ENCODE data around the gene MRTFB. TPM values are rescaled to one million over a fixed set of nuclear protein-coding genes. Genes with fewer than 3 reads are reported as not detected.

Gene MRTFB
- total and polyA plus RNA-seq, 11 donors, result 8.0 to 38.3 (median 25.3) TPM

DNA sequence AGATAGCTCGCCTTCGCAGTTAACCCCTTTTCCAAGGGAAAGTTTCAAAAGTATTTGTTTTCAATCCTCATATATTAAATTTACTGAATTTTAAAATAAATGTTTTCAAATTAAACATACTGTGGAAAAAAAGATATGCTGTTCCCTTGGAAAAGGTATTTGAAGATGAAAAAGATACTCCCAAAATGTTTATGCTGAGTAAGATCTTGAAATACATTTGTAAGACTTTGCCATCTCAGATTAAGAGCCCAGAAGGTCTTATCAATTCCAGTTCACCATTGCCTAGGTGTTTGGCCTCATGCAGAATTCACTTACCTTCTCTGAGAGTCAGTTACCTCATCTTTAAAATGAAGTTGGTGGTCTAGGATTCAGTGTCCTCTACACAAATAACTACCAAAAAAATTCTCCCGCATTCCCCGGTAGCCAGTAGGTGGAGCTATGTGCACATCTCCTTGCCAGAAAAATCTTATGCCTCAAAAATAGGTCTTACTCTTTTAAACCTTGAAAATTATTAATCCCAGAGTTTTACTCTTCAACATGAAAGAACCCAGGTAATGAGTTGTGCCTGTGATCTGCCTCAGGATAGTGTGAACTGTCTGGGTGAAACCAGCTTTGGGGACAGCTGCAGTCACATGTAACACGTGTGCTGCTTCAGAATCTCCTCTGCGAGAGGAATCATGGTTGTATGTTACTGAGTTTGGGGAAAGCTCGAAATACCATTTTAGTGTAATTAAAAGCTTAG lies 178.3 kb downstream of the MRTFB start:
- 63 to 71% (median 65%) methylated on average over 7 of the region's 7 CpGs for WGBS, 4 donors
- H3K27me3 ChIP-seq, result no peaks in the 10 kb centered on the region
- ATAC-seq, result peak in 1 of 4 donors; percentile 12
- no peak for TF ChIP-seq POLR2A (IDR thresholded peaks at IDR 0.05)
- TF ChIP-seq, protein P1, sequence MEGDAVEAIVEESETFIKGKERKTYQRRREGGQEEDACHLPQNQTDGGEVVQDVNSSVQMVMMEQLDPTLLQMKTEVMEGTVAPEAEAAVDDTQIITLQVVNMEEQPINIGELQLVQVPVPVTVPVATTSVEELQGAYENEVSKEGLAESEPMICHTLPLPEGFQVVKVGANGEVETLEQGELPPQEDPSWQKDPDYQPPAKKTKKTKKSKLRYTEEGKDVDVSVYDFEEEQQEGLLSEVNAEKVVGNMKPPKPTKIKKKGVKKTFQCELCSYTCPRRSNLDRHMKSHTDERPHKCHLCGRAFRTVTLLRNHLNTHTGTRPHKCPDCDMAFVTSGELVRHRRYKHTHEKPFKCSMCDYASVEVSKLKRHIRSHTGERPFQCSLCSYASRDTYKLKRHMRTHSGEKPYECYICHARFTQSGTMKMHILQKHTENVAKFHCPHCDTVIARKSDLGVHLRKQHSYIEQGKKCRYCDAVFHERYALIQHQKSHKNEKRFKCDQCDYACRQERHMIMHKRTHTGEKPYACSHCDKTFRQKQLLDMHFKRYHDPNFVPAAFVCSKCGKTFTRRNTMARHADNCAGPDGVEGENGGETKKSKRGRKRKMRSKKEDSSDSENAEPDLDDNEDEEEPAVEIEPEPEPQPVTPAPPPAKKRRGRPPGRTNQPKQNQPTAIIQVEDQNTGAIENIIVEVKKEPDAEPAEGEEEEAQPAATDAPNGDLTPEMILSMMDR (IDR thresholded peaks at IDR 0.05), result peak; percentile 66 to 90 (median 78)
- peaks cover 0 to 3% (median 0%) of the 10 kb centered on the region in 12 donors for H3K4me1 ChIP-seq
- H3K27ac ChIP-seq, result no peak overlapping the region
- peak in 1 of 5 donors; percentile 23 for DNase-seq
- H3K9me3 ChIP-seq, result no peaks in the 10 kb centered on the region
- intact Hi-C loops (cut with DNase I), result loop anchor here in 9 of 10 donors (2.0 to 10.0 kb wide), 7 partner anchors 275 to 355 kb away; partner anchors contain the start of gene ERCC4 (in 5 of the 9)
- H3K4me3 ChIP-seq, result no peak overlapping the region
- H3K36me3 ChIP-seq, result peaks cover 0 to 100% (median 89%) of the 10 kb centered on the region in 9 donors

DNA sequence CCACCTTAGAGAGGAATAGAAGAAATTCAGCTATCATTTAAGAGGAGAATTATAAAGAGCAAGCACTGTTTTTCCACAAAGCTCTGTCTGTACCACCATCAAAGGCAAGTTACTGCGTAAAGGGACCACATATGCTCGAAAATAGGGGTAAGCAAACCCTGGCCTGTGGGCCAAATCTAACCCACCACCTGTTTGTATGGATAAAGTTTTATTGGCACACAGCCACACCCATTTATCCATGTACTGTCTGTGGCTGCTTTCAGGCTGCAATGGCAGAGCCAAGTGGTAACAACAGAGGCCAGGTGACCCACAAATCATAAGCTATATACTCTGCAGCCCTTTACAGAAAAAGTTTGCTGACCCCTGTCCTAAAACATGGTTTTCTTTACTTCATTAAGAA lies 180.3 kb downstream of the MRTFB start:
- intact Hi-C loops (cut with DNase I), result loop anchor here in 6 of 10 donors (2.0 to 10.0 kb wide), 4 partner anchors 273 to 353 kb away; no protein-coding TSS in a partner anchor
- Histone ChIP-seq H3K4me3 (no peak overlapping the region), H3K9me3 (no peaks in the 10 kb centered on the region), H3K27ac (no peak overlapping the region), H3K36me3 (peaks cover 0 to 100% (median 90%) of the 10 kb centered on the region in 9 donors), H3K4me1 (peaks cover 0 to 3% (median 0%) of the 10 kb centered on the region in 12 donors), H3K27me3 (no peaks in the 10 kb centered on the region)
- DNase-seq, result no peak
- TF ChIP-seq POLR2A (IDR thresholded peaks at IDR 0.05), result no peak
- TF ChIP-seq, protein P1 (IDR thresholded peaks at IDR 0.05), result no peak
- 88 to 99% (median 97%) methylated on average over 2 of the region's 2 CpGs for WGBS, 4 donors
- no peak for ATAC-seq

DNA sequence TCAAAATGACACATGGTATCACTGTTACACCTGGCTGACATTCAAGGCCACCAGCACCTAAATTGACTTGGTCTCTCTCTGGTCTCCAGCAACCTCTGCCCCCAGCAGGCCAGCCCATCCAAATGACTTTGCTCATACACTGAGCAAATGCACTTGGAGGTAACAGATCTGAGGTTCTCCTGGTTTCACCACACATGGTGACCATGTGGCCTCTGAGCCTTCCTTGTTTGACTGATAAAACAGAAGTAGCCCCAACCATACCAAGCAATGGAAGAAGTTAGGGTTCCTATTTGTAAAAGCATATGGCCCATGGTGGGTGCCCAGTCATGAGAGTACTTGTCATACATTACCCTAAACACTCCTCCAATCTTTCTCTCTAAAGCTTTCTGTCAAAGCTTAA lies 181.7 kb downstream of the MRTFB start:
- DNase-seq (no peak), ATAC-seq (no peak)
- H3K27me3 ChIP-seq, result no peaks in the 10 kb centered on the region
- intact Hi-C loops (cut with DNase I), result loop anchor here in 5 of 10 donors (5.0 to 10.0 kb wide), 3 partner anchors 272 to 352 kb away; no protein-coding TSS in a partner anchor
- H3K9me3 ChIP-seq, result no peaks in the 10 kb centered on the region
- peaks cover 0 to 100% (median 88%) of the 10 kb centered on the region in 9 donors for H3K36me3 ChIP-seq
- no peak overlapping the region for H3K4me3 ChIP-seq
- H3K27ac ChIP-seq, result no peak overlapping the region
- TF ChIP-seq, protein P1 (IDR thresholded peaks at IDR 0.05), result no peak
- no peak for TF ChIP-seq POLR2A (IDR thresholded peaks at IDR 0.05)
- peaks cover 0 to 3% (median 0%) of the 10 kb centered on the region in 12 donors for H3K4me1 ChIP-seq

DNA sequence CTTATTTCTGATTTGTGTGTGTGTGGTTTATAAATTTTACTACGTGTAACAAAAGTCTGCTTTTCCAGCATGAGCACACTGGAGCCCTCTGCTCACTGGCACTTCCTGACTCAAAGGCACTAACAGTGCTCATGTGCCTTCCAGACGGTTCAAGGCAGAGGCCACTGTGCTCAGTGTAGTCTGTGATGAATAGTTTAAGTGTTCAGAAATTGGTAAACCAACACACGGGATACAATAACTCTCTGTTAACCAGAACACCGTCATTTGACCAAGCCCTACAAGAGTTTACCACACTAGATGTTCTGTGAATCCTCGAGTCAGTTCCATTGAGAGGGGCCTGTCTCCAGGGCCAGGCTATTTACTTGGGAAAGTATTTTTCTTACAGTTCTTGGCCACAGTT lies 191.9 kb downstream of the MRTFB start:
- 90 to 93% (median 91%) methylated on average over 5 of the region's 5 CpGs for WGBS, 4 donors
- H3K4me1 ChIP-seq, result no peaks in the 10 kb centered on the region
- H3K27me3 ChIP-seq, result no peaks in the 10 kb centered on the region
- ATAC-seq (no peak), DNase-seq (no peak)
- no peak overlapping the region for H3K27ac ChIP-seq
- intact Hi-C loops (cut with DNase I), result loop anchor here in 1 of 10 donors (10.0 kb wide), 1 partner anchor 58 kb away; no protein-coding TSS in a partner anchor
- no peak overlapping the region for H3K4me3 ChIP-seq
- H3K9me3 ChIP-seq, result no peaks in the 10 kb centered on the region
- TF ChIP-seq, protein P1 (IDR thresholded peaks at IDR 0.05), result no peak
- peaks cover 0 to 97% (median 94%) of the 10 kb centered on the region in 9 donors for H3K36me3 ChIP-seq
